Measurements from ENCODE around the gene DIAPH3. TPM values are rescaled to one million over a fixed set of nuclear protein-coding genes. Genes with fewer than 3 reads are reported as not detected.

The DIAPH3 gene
- total RNA-seq, 1 experiment from 2014 or later: 27.6 TPM

- Mint-ChIP-seq H3K27me3 (ENCODE audit: low read depth) (no peaks in the 10 kb centered on the region), H3K27ac (no peak overlapping the region), H3K36me3 (no peaks in the 10 kb centered on the region), H3K4me3 (no peak overlapping the region), H3K4me1 (peaks cover 6% of the 10 kb centered on the region; the same call in 1 of the 2 replicates), H3K9me3 (no peaks in the 10 kb centered on the region)
- DNase-seq (ENCODE audit: low spot score): no peak
- no peak for ATAC-seq
- ChIA-PET POLR2A (no interaction called here), CTCF (no interaction called here)
- TF ChIP-seq ZNF532 (CRISPR knock-in tag; IDR thresholded peaks at IDR 0.05; ENCODE audit: borderline replicate concordance) (no peak), ETV6 (CRISPR knock-in tag; IDR thresholded peaks at IDR 0.05) (no peak), ZNF671 (CRISPR knock-in tag; IDR thresholded peaks at IDR 0.05) (no peak), MAX (CRISPR knock-in tag; IDR thresholded peaks at IDR 0.05) (no peak), SP1 (CRISPR knock-in tag; conservative IDR thresholded peaks at IDR 0.05) (no peak), HMGA2 (CRISPR knock-in tag; IDR thresholded peaks at IDR 0.05) (no peak), GRHL2 (CRISPR knock-in tag; IDR thresholded peaks at IDR 0.05; ENCODE audit: insufficient replicate concordance, severe bottlenecking) (no peak), ZMAT4 (CRISPR knock-in tag; IDR thresholded peaks at IDR 0.05) (no peak), OVOL2 (CRISPR knock-in tag; IDR thresholded peaks at IDR 0.05; ENCODE audit: borderline replicate concordance) (no peak), E2F1 (CRISPR knock-in tag; IDR thresholded peaks at IDR 0.05) (no peak), ZNF263 (CRISPR knock-in tag; IDR thresholded peaks at IDR 0.05; ENCODE audit: low read depth) (no peak), ZBTB43 (CRISPR knock-in tag; IDR thresholded peaks at IDR 0.05) (no peak), TP53 (CRISPR knock-in tag; IDR thresholded peaks at IDR 0.05) (no peak), PRRX2 (CRISPR knock-in tag; IDR thresholded peaks at IDR 0.05) (no peak)
Measured at GRCh38 chr13:59979589-59979988, 184.1 kb downstream of the DIAPH3 start.

- H3K4me3 Mint-ChIP-seq: no peak overlapping the region
- H3K27me3 Mint-ChIP-seq (ENCODE audit: low read depth): no peaks in the 10 kb centered on the region
- ChIA-PET CTCF (interaction anchor here (0.6 kb wide), 1 partner anchor 827 kb away, joined by 3 read pairs; no protein-coding TSS in a partner anchor), POLR2A (no interaction called here)
- H3K4me1 Mint-ChIP-seq: peaks cover 6% of the 10 kb centered on the region; the same call in 1 of the 2 replicates
- ATAC-seq (no peak), DNase-seq (ENCODE audit: low spot score) (no peak)
- no peaks in the 10 kb centered on the region for H3K36me3 Mint-ChIP-seq
- TF ChIP-seq FOXK1 (CRISPR knock-in tag; IDR thresholded peaks at IDR 0.05) (no peak), NR1H2 (CRISPR knock-in tag; IDR thresholded peaks at IDR 0.05) (no peak), JUN (CRISPR knock-in tag; IDR thresholded peaks at IDR 0.05) (no peak)
- H3K27ac Mint-ChIP-seq: no peak overlapping the region
- H3K9me3 Mint-ChIP-seq: no peaks in the 10 kb centered on the region
Measured at GRCh38 chr13:59978862-59979261, 184.9 kb downstream of the DIAPH3 start.

Data from WTC11 (cell line).